Renal cortex interstitium (tissue), 15 donors: ENCODE data around the gene CLEC2L. TPM values are rescaled to one million over a fixed set of nuclear protein-coding genes. Genes with fewer than 3 reads are reported as not detected.

ENCODE experiments used
- DNase-seq, 11 donors: peaks; one replicate each; pipeline ENCODE4 v3.0.0-alpha.2; 2013; ENCODE audit warnings: low read depth in 9 of 11, low spot score in 4 of 11; ENCODE audit errors: extremely low read depth in 1 of 11
- long read RNA-seq, 16 experiments: transcript quantifications; one replicate each; lab custom pipeline, GENCODE V29; 2026
- polyA plus RNA-seq, 3 donors: library from polyadenylated mRNA; unstranded; fragments of 120-200 nt; gene quantifications; one replicate each; pipeline ENCODE4 v1.2.1, GENCODE V29; 2013; ENCODE audit not compliant: insufficient read length in 3 of 3

CLEC2L gene
- polyA plus RNA-seq: 1 to 10 TPM in 2 of 3 donors, under 1 TPM in 1; 1.00 to 1.3 (median 1.0) TPM
- long read RNA-seq, donor 1, partial matches to known transcripts: 0 of 1 reads
- long read RNA-seq, donor 1, other reads (novel, unspliced or antisense): 0 of 1 reads
- long read RNA-seq, donor 2: 0 reads
- long read RNA-seq, donor 3: 0 reads
- long read RNA-seq, donor 4, partial matches to known transcripts: 0 of 1 reads
- long read RNA-seq, donor 4, other reads (novel, unspliced or antisense): 0 of 1 reads
- long read RNA-seq, donor 5: 0 reads
- long read RNA-seq, donor 6: 0 reads
- long read RNA-seq, donor 7, partial matches to known transcripts: 0 of 1 reads
- long read RNA-seq, donor 7, other reads (novel, unspliced or antisense): 0 of 1 reads
- long read RNA-seq, donor 8: 0 reads
- long read RNA-seq, donor 9: 0 reads
- long read RNA-seq, donor 10: 0 reads
- long read RNA-seq, donor 11: 0 reads
- long read RNA-seq, donor 12: 0 reads
- long read RNA-seq, donor 13: 0 reads
- long read RNA-seq, donor 14, partial matches to known transcripts: 0 of 1 reads
- long read RNA-seq, donor 14, other reads (novel, unspliced or antisense): 0 of 1 reads
- long read RNA-seq, donor 15: 0 reads
- long read RNA-seq, donor 16: 0 reads

DNA sequence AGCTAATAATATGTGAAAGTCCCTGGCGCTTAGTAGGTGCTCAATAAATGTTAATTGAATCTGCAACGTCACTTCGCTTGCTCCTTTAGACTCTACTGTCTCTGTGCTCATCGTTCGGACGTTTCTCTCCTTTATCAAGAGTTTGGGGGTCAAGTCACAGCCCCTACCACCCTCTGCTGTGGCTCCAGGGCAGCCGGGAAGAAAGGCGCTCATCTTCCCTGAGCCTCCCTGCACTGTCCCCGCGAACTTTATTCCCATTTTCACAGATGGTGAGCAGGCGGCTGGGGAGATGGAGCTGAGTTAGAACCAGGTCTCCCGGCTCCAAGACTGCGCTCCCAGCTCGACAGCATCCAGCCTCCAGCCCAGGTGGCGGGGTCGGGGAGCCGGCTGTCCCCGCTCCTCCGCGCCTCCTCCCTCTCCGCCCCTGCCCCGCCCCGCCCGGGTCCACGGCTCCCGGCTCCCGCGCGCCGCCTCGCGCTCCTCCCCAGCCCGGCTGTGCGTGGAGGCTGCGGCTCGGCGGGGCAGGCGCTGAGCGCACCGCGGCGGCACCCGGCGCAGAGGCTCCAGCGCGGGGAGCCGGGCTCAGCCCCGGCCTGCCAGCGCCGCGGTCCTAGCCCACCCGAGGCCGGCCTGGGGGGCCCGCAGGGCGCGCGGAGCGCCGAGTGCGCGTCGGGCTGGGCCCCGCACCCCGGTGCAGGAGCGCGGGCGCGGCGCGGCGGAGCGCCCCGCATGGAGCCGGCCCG lies at the start of gene CLEC2L:
Gene CLEC2L (plus strand): TSS at position 487 of the 743 bp plus-strand sequence. CDS start 243 bp downstream, at position 730.
- DNase-seq: peak in 1 of 11 donors; percentile 30

DNA sequence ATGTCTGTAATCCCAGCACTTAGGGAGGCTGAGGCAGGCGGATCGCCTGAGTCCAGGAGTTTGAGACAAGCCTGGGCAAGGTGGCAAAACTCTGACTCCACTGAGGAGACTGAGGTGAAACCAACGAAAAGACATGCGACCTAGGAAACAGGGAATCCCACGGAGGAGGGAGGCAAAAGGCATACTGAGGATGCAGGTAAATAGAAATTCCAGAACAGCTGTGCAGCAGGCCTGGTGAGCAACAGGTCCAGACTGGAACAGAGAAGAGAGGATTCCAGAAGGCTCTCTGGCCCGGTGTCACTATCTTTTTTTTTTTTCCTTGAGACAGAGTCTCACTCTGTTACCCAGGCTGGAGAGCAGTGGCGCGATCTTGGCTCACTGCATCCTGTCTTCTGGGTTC lies 47.3 kb upstream of the CLEC2L start:
- no peak for DNase-seq

DNA sequence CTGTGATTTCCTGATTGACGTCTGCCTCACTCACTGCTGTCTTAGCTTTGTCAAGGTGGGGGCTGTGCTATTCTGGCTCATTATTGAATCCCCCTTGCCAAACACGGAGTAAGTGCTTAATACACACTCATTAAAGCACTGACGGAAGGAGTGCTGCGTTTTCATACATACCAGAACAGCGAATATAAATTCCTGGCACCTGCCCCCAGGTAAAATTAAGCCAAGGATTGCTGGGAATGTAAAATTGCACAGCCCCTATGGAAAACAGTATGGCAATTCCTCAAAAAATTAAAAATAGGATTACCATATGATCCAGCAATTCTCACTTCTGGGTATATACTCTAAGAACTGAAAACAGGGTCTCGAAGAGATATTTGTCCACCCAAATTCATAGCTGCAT lies 46.6 kb upstream of the CLEC2L start:
- no peak for DNase-seq

DNA sequence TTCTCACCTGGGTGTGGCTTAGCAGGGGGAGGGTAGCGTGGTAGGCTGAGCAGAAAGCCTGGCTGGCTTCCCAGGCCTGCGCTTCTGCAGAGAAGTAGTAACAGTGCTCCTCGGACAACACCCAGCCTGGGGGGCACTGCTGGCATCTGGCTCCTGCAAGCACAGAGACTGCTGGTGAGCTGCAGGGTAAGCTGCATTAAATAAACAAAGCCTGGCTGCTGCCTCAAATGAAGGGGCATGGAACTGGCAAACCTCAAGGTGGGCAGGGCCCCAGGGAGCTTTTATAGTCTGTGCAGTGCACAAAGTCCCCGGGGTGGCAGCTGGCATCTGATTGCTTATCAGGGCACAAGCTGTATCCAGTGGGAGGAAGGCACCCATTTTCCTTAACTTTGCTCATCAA lies 43.9 kb upstream of the CLEC2L start:
- DNase-seq: no peak

DNA sequence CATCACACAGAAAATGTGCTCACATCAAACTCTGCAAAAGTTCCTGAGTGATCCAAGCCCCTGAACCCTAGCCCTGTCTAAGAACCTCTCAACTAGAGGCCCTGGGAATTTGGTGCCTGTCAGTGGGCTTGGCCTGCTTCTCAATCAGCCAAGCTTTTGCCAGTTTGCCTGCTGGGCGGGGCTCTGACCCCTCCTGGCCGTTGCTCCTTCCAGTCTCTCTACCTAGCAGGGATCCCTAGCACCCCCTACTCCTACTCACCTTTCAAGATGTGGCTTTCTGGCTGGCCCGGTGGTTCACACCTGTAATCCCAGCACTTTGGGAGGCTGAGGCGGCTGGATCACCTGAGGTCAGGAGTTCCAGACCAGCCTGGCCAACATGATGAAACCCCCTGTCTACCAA lies 42.1 kb upstream of the CLEC2L start:
- no peak for DNase-seq

DNA sequence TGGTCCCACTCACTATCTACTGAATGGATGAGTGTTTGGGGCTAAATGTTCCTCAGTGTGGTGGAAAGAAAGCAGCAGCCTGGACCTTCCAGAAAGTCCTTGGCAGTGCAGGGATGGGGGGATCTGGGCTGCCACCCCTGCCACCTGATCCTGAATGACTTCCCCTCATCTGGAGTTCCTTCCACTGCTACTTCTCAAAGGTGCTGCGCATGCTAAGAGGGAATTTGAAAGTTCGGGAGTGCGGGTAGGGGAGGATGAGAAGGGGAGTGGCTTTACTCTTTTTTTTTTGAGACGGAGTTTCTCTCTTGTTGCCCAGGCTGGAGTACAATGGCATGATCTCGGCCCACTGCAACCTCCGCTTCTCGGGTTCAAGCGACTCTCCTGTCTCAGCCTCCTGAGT lies 41.4 kb upstream of the CLEC2L start:
- DNase-seq: no peak

DNA sequence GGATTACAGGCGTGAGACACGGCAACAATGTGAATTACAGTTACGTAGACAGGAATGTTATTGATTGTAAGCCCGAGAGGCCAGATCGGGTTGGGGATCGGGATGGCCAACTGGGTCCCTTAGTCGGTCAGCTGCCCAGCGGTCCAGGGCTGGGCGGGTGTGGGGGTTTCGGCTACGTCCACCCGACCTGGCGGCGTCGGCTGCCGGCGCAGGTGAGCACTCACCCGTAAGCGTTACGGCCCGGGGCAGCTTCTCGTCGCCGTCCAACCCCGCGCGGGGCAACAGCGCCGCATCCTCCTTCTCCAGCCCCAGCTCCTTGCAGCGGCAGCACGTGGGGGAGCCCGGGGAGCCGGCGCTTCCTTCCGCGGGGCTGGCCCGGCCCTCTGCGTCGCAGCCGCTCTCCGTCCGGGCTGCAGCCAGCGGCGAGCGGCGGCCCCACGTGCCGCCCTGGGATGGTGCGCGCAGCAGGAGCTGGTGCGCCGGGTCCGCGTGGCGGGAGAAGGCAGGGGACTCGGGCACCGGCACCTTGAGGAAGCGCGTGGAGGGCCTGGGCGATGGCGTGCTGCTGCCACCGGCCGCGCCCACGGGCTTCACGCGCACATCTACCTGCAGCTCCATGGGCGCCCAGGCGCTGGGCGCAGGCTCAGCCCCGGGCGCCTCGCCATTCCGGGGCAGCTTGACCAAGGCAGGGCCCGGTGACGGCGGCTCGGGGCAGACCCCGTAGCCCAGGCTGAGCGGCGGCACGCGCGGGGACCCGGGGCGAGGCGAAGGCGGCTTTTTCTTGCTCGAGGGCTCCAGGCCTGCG lies 40.6 kb upstream of the CLEC2L start:
- DNase-seq: peak in 1 of 11 donors; percentile 19

DNA sequence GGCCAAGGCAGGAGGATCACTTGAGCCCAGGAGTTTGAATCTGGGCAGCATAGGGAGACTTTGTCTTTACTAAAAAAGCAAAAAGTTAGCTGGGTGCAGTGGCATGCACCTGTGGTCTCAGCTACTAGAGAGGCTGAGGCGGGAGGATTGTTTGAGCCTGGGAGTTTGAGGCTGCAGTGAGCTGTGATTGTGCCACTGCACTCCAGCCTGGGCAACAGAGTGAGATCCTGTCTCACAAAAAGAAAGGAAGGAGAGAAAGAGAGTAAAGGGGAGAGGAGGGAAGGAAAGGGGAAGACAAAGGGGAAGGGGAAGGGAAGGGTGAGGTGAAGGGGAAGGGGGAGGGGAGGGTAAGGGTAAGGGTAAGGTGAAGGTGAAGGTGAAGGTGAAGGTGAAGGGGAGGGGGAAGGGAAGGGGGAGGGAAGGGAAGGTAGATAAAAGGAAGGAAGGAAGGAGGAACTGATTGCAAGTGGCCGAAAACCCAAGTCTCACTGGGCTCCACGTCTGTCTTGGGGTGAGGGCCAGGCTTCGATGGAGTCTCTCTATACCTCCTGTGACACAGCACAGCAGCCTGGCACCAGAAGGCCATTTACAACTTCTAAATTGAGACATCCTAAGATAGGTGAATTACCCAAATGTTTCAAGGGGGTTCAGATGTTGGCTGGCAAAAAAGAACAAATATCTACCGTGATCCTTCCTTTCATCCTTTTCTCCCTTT lies 36.0 kb upstream of the CLEC2L start:
- DNase-seq: no peak

DNA sequence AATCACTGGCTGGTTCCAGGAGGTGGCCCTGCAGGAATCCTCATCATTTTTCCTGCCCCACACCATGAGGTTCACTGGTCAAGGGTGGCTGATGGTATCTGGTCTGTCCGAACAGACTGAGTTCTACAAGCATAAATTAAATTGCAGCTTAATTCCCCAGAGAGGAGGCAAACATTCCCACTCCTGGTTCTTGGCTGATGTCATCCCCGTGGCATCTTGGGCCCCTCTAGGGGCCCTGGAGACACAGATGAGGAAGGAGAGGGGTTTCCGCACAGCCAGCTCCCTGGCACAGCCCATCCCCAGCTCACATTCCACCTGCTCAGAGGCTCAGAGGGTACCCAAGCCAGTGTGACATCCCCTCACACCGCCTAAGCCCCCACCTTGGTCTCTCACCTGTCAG lies 34.7 kb upstream of the CLEC2L start:
- peak in 5 of 11 donors; percentile 34 to 64 (median 47) for DNase-seq

DNA sequence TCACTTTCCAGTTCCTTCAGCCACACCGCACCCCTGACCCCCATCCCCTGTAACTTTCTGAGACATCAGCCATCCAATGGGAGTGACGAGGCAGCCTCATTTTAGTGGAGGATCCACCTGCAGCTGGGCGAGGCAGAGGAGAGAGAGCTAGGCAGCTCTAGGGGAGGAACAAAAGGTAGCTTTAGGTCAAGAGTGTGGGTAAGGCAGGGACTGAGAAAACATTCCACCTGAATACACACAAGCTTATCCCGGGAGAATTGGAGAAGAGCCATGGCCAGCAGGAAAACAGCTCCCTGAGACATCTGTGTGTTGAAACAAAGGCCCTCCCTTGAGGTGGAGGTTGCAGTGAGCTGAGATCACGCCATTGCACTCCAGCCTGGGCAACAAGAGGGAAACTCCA lies 33.4 kb upstream of the CLEC2L start:
- no peak for DNase-seq

DNA sequence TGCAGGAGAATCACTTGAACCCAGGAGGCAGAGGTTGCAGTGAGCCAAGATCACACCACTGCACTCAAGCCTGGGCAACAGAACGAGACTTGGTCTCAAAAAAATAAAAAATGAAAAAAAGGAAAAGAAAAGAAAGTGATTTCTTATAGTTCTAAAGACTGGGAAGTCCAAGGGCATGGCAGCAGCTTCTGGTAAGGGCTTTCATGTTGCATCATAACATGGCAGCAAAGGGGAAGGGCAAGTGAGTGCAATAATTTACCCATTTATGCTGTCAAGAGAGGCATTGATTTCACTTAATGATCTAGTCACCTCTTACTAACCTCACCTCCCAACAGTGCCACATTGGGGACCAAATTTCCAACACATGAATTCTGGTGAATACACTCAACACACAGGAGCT lies 31.2 kb upstream of the CLEC2L start:
- no peak for DNase-seq

DNA sequence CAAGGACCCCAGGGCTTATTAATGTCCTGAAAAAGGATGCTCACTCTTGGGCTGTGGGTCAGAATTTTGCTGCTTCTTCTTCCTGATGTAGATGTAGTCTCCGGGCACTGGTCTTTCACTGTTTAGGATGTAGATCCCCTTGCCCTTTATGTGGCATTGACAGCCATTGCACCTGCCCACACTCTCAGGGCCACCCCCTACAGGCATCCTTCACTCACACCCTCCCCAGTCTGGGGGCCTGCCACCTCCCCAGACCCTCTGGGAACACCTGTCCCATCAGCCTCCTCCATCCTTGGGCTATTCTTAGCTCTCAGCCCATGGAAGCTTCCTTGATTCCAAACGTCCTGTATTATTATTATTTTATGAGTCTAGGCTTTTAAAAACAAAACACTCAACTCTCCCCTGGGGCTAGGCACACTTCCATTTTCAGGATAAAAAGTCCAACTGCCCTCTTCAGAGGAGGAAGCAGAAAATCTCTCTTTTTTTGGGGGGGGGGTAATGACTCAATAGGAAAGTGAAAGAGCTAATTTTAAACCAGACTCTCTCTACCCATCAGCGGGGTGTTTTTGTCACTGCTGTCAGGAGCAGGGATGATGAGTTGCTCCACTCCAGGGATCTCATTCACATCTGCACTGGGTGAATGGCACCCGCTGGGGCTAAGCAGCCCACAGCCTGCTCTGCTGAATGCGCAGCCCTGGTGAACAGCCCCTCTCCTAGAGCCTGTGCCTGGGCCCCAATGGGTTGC lies 28.5 kb upstream of the CLEC2L start:
- DNase-seq: no peak

DNA sequence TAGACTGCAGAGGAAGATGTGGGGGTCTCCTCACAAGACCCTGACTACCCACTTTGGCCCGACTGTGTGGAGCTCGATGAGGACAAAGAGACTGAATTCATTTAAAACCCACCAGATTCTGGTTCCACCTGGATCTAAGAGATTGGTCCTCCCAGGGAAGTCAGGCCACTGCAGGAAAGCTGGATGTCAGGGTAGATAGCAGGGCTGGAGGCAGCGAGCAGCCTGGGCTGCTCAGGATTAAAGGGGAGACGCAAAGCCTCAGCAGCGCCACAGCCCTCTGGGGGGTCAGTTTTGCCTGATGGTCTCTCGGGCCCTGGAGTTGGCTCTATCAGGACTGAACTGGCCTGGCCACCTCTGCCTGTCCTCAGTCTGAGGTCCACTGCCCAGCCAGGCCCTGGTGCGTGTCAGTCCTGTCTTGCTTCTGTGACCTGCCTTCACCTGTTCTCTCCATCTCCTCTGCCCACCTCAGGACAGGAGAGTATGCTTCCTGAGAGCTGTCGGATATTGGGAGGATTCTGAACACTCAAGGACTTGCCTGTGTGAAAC lies 27.8 kb upstream of the CLEC2L start:
- DNase-seq: no peak

DNA sequence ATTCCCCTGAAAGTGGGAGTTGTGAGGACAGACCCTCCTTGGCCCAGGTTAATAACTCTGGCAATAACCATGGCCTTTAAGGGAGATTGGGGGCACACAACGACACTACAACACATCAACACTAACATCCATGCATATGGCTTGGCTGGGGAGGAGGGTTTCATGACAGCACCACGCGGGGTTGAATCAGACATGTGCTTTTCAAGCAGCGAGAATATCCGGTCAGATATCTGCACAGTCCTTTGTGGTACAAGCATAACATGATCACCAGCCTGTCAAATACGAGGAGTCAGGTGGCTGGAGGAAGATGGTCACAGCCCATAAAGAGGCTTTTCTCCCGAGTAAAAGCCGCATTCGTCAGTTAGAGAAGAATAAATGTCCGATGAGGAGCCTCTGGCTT lies 27.0 kb upstream of the CLEC2L start:
- DNase-seq: no peak

DNA sequence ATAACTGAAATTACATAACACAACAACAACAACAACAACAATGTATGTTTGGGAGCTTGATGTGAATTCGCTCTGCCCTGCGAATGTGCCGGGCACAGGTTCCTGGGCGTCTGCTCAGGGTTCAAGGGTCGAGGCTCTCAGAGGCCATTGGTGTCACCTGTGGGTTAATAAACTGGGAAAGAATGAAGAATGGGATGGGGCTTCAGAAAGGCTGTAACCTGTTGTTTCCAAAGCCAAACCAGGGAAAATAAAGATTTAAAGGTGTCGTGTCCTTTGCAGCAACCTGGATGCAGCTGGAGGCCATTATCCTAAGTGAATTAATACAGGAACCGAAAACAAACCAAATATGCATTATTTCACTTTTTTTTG lies 22.7 kb upstream of the CLEC2L start:
- no peak for DNase-seq

DNA sequence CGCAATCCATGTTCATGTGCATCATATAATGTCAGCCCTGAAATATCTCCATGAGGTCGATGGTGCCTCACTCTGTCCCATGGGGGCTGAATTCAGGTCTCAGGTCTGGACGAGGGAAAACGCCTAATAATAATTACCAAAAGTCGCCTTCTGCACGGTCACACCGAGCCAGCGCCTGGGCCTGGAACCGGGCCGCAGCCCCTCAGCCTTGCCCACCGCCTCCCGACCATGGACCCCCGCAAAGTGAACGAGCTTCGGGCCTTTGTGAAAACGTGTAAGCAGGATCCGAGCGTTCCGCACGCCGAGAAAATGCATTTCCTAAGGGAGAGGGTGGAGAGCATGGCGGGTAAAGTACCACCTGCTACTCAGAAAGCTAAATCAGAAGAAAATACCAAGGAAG lies 21.3 kb upstream of the CLEC2L start:
- no peak for DNase-seq

DNA sequence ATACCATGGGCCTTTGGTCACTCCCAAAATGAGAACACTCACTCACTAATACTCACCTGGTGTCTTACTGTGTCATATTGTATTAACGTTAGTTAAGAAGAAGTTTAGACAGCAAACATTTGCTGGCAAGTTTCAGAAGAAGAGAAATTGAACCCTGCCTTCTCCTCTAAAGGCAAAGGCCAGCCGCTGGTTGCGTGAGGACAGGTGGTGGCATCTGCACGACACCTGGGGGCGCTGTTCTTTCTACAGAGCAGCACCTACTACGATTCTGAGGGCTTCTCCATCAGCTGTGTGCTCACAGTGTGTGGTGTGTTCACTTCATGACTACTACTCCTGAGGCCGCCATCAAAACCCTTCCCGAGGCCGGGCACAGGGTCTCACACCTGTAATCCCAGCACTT lies 17.9 kb upstream of the CLEC2L start:
- no peak for DNase-seq

DNA sequence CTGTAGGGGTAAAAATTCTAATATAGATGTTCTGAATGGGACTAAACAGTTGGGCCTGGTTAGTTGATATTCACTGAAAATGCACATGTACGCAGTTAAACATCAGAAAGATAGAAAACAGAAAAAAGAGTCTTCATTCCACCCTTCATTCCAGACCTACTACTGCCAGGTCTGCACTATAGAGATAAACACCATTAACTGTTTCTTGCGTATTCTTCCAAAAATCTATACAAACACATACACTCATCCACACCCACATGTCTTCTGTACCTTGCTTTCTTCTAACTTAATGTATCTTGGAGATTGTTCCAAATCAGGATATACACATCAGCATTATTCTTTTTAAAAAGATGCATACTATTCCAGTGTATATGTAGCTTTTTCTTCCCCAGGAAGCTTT lies 13.9 kb upstream of the CLEC2L start:
- DNase-seq: no peak
